NB4 (cell line): Measurements from ENCODE around the gene HDAC9.

ENCODE experiments used
- POLR2A ChIP-seq: IDR thresholded peaks from 2 replicates; pipeline ENCODE4 v1.6.1; 2011; ENCODE audit warnings: mild to moderate bottlenecking; ENCODE audit not compliant: insufficient read length; ENCODE audit errors: extremely low read depth
- TF ChIP-seq, protein P1 (sequence below): IDR thresholded peaks from one replicate; pipeline ENCODE4 v1.5.1; 2012; ENCODE audit warnings: low read depth, low read length

- no peak for TF ChIP-seq POLR2A
- TF ChIP-seq, protein P1, sequence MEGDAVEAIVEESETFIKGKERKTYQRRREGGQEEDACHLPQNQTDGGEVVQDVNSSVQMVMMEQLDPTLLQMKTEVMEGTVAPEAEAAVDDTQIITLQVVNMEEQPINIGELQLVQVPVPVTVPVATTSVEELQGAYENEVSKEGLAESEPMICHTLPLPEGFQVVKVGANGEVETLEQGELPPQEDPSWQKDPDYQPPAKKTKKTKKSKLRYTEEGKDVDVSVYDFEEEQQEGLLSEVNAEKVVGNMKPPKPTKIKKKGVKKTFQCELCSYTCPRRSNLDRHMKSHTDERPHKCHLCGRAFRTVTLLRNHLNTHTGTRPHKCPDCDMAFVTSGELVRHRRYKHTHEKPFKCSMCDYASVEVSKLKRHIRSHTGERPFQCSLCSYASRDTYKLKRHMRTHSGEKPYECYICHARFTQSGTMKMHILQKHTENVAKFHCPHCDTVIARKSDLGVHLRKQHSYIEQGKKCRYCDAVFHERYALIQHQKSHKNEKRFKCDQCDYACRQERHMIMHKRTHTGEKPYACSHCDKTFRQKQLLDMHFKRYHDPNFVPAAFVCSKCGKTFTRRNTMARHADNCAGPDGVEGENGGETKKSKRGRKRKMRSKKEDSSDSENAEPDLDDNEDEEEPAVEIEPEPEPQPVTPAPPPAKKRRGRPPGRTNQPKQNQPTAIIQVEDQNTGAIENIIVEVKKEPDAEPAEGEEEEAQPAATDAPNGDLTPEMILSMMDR: no peak
These were observed 531.3 kb downstream of the HDAC9 start for GRCh38 chr7:19026888-19027287.
